Transverse colon (tissue), 4 donors: ENCODE data around the gene ORMDL2.

Experiments used
- EP300 ChIP-seq: sonication (generic); formaldehyde crosslinking; IDR thresholded peaks from one replicate; pipeline ENCODE4 v1.6.1; 2017; ENCODE audit warnings: antibody characterized with exemption, low read depth
- POLR2A ChIP-seq: fragments of 450-650 bp; IDR thresholded peaks from one replicate; pipeline ENCODE4 v1.6.1; 2016; ENCODE audit warnings: antibody characterized with exemption, mild to moderate bottlenecking, moderate library complexity
- POLR2AphosphoS5 ChIP-seq, 3 donors: sonication (generic); formaldehyde crosslinking; IDR thresholded peaks; one replicate each; pipeline ENCODE4 v1.6.1; 2016; ENCODE audit warnings: antibody characterized with exemption in 3 of 3
- TF ChIP-seq, protein P1 (sequence below), 5 experiments: fragments of 200-600 bp in 3 of 5; fragments of 450-650 bp in 2 of 5; sonication (generic) in 3 of 5; IDR thresholded peaks; 1 replicate in 2 of 5; 2 replicates in 3 of 5; pipeline ENCODE4 v1.5.1; 2016 to 2017; ENCODE audit warnings: antibody characterized with exemption in 5 of 5, inconsistent platforms in 3 of 5, mild to moderate bottlenecking in 2 of 5, moderate library complexity in 1 of 5

DNA sequence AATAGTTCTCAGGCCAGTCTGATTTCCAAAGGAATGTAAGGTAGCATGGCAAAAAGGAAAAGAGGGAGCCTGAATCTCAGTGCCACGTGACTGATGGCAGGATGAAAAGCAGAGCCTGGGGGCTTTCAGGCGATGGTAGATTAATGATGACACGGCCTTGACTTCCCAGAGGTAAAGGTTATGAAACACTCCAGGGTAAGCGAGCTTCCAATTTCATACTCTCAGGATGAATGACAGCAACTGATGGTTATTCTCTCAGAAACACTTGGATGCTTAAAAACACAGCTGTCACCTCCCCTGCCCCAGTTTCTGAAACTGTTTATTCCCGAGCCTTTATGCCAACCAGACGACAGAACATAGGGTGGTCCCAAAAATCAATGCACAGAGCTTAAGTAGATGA, 46.1 kb upstream of the ORMDL2 start:
- TF ChIP-seq, protein P1, sequence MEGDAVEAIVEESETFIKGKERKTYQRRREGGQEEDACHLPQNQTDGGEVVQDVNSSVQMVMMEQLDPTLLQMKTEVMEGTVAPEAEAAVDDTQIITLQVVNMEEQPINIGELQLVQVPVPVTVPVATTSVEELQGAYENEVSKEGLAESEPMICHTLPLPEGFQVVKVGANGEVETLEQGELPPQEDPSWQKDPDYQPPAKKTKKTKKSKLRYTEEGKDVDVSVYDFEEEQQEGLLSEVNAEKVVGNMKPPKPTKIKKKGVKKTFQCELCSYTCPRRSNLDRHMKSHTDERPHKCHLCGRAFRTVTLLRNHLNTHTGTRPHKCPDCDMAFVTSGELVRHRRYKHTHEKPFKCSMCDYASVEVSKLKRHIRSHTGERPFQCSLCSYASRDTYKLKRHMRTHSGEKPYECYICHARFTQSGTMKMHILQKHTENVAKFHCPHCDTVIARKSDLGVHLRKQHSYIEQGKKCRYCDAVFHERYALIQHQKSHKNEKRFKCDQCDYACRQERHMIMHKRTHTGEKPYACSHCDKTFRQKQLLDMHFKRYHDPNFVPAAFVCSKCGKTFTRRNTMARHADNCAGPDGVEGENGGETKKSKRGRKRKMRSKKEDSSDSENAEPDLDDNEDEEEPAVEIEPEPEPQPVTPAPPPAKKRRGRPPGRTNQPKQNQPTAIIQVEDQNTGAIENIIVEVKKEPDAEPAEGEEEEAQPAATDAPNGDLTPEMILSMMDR (IDR thresholded peaks at IDR 0.05) = no peak
- TF ChIP-seq POLR2A (no peak), POLR2AphosphoS5 (IDR thresholded peaks at IDR 0.05) (no peak), EP300 (no peak)
